SK-N-SH (cell line): ENCODE results near the gene VWF. TPM values are rescaled to one million over a fixed set of nuclear protein-coding genes. Genes with fewer than 3 reads are reported as not detected.

ENCODE experiments used
- CTCF ChIA-PET: fragments of 300-600, 350-600 bp; formaldehyde crosslinking; extraction: SDS; loops from one replicate; lab custom pipeline; 2021; lab: Yijun Ruan, JAX
- POLR2A ChIA-PET: fragments of 350-600 bp; sonication (Branson Sonifier 250); formaldehyde crosslinking; extraction: SDS; loops from one replicate; lab custom pipeline; 2020; ENCODE audit warnings: antibody characterized with exemption, inconsistent platforms; lab: Yijun Ruan, JAX
- DNase-seq: peaks from one replicate; pipeline ENCODE4 v3.0.0; 2012
- H2AFZ ChIP-seq: fragments of 200-600 bp; sonication (generic); 2 replicates; pipeline ENCODE4 v1.8.1; 2016; ENCODE audit warnings: antibody characterized with exemption, mild to moderate bottlenecking, low read depth
- H3F3A ChIP-seq: fragments of 200-600 bp; sonication (generic); replicated peaks from 2 replicates; pipeline ENCODE3; 2016; ENCODE audit warnings: antibody characterized with exemption, mild to moderate bottlenecking; ENCODE audit not compliant: insufficient read depth
- H3K27ac ChIP-seq, 2 experiments: fragments of 200-500 bp in 1 of 2; fragments of 200-600 bp in 1 of 2; sonication (Bioruptor generic) in 1 of 2; sonication (generic), shearing (Covaris generic) in 1 of 2; 2 replicates each; pipeline versions ENCODE4 v1.5.1 to v1.6.1; 2014 to 2016; ENCODE audit warnings: low read depth in 2 of 2, inconsistent platforms in 1 of 2, low read length in 1 of 2, mild to moderate bottlenecking in 1 of 2, mixed read lengths in 1 of 2
- H3K27me3 ChIP-seq: fragments of 200-600 bp; sonication (generic), shearing (Covaris generic); 2 replicates; pipeline ENCODE4 v1.6.1; 2016; ENCODE audit warnings: mixed run types; ENCODE audit not compliant: insufficient read depth
- H3K36me3 ChIP-seq, 2 experiments: fragments of 200-500 bp in 1 of 2; fragments of 200-600 bp in 1 of 2; sonication (Bioruptor generic) in 1 of 2; sonication (generic) in 1 of 2; replicated peaks in 1 of 2; 2 replicates each; pipeline versions ENCODE3 to v1.5.1; 2014 to 2016; ENCODE audit warnings: low read length in 1 of 2, mild to moderate bottlenecking in 1 of 2; ENCODE audit not compliant: insufficient read depth in 2 of 2, control insufficient read depth in 1 of 2
- H3K4me1 ChIP-seq, 2 experiments: fragments of 200-500 bp in 1 of 2; fragments of 200-600 bp in 1 of 2; sonication (Bioruptor generic) in 1 of 2; sonication (generic), shearing (Covaris generic) in 1 of 2; 2 replicates each; pipeline versions ENCODE4 v1.5.1 to v1.6.1; 2014 to 2016; ENCODE audit warnings: low read depth in 1 of 2, low read length in 1 of 2, mixed run types in 1 of 2; ENCODE audit not compliant: insufficient read depth in 2 of 2, control insufficient read depth in 1 of 2
- H3K4me2 ChIP-seq: fragments of 200-600 bp; sonication (generic), shearing (Covaris generic); 2 replicates; pipeline ENCODE4 v1.6.1; 2017; ENCODE audit warnings: mixed run types
- H3K4me3 ChIP-seq, 2 experiments: fragments of 200-500 bp in 1 of 2; fragments of 200-600 bp in 1 of 2; sonication (Bioruptor generic) in 1 of 2; sonication (generic), shearing (Covaris generic) in 1 of 2; 2 replicates each; pipeline versions ENCODE4 v1.5.1 to v1.8.1; 2014 to 2016; ENCODE audit warnings: low read depth in 2 of 2, inconsistent platforms in 1 of 2, low read length in 1 of 2, mild to moderate bottlenecking in 1 of 2, mixed read lengths in 1 of 2, moderate library complexity in 1 of 2
- H3K79me2 ChIP-seq: fragments of 200-600 bp; sonication (generic); 2 replicates; pipeline ENCODE4 v1.8.1; 2017; ENCODE audit warnings: mild to moderate bottlenecking; ENCODE audit not compliant: insufficient read depth
- H3K9ac ChIP-seq: fragments of 200-600 bp; sonication (generic); 2 replicates; pipeline ENCODE4 v1.6.1; 2017; ENCODE audit warnings: mixed run types
- H3K9me2 ChIP-seq: fragments of 200-600 bp; sonication (generic); 2 replicates; pipeline ENCODE4 v1.6.1; 2017; ENCODE audit warnings: mixed run types
- H3K9me3 ChIP-seq: fragments of 200-600 bp; sonication (generic); 2 replicates; pipeline ENCODE4 v1.6.1; 2017; ENCODE audit warnings: mixed run types, mild to moderate bottlenecking, moderate library complexity
- H4K20me1 ChIP-seq: fragments of 200-600 bp; sonication (generic); 2 replicates; pipeline ENCODE4 v1.6.1; 2017; ENCODE audit warnings: mild to moderate bottlenecking, mixed run types; ENCODE audit not compliant: insufficient read depth
- CHD2 ChIP-seq: fragments of 150-350 bp; IDR thresholded peaks from 2 replicates; pipeline ENCODE4 v1.6.1; 2018; ENCODE audit warnings: low read length; ENCODE audit not compliant: partially characterized antibody
- ELF1 ChIP-seq: IDR thresholded peaks from 2 replicates; pipeline ENCODE4 v1.4.0; 2012
- FOXJ3 ChIP-seq: sonication (generic); formaldehyde crosslinking; IDR thresholded peaks from 2 replicates; pipeline ENCODE4 v1.5.1; 2020; ENCODE audit warnings: mild to moderate bottlenecking, missing genetic modification reagents
- FOXM1 ChIP-seq: IDR thresholded peaks from 2 replicates; pipeline ENCODE4 v1.4.0; 2012; ENCODE audit warnings: low read depth, mild to moderate bottlenecking
- IRF3 ChIP-seq: fragments of 150-350 bp; IDR thresholded peaks from 2 replicates; pipeline ENCODE4 v1.6.1; 2016; ENCODE audit warnings: mild to moderate bottlenecking, low read depth, low read length
- MAX ChIP-seq: IDR thresholded peaks from 2 replicates; pipeline ENCODE4 v1.4.0; 2012; ENCODE audit warnings: low read depth
- MEF2A ChIP-seq: IDR thresholded peaks from 2 replicates; pipeline ENCODE4 v1.4.0; 2012; ENCODE audit warnings: low read depth, borderline replicate concordance
- MXI1 ChIP-seq: IDR thresholded peaks from 2 replicates; pipeline ENCODE4 v1.6.1; 2012; ENCODE audit warnings: mild to moderate bottlenecking, low read depth, low read length, improper control_type of control experiment
- NFIC ChIP-seq: IDR thresholded peaks from 2 replicates; pipeline ENCODE4 v1.4.0; 2012; ENCODE audit warnings: borderline replicate concordance
- NRF1 ChIP-seq: IDR thresholded peaks from 2 replicates; pipeline ENCODE4 v1.6.1; 2012; ENCODE audit warnings: low read depth, mild to moderate bottlenecking, low read length
- POLR2AphosphoS5 ChIP-seq: IDR thresholded peaks from 2 replicates; pipeline ENCODE4 v1.6.1; 2012; ENCODE audit warnings: low read depth, low read length
- RFX5 ChIP-seq: IDR thresholded peaks from 2 replicates; pipeline ENCODE4 v1.6.1; 2012; ENCODE audit warnings: mild to moderate bottlenecking, improper control_type of control experiment, low read length
- RXRA ChIP-seq: IDR thresholded peaks from 2 replicates; pipeline ENCODE4 v1.4.0; 2012; ENCODE audit warnings: low read depth, mild to moderate bottlenecking, borderline replicate concordance
- SIN3A ChIP-seq: IDR thresholded peaks from 2 replicates; pipeline ENCODE4 v1.6.1; 2012; ENCODE audit warnings: low read depth, mild to moderate bottlenecking, low read length, moderate library complexity, borderline replicate concordance
- TAF1 ChIP-seq: IDR thresholded peaks from 2 replicates; pipeline ENCODE4 v1.6.1; 2012; ENCODE audit warnings: low read depth, mild to moderate bottlenecking, low read length, moderate library complexity, borderline replicate concordance
- TCF12 ChIP-seq: IDR thresholded peaks from 2 replicates; pipeline ENCODE4 v1.4.0; 2012
- TEAD4 ChIP-seq: IDR thresholded peaks from 2 replicates; pipeline ENCODE4 v1.4.0; 2012; ENCODE audit warnings: mild to moderate bottlenecking, borderline replicate concordance; ENCODE audit not compliant: insufficient read depth
- YY1 ChIP-seq: IDR thresholded peaks from 2 replicates; pipeline ENCODE4 v1.4.0; 2012; ENCODE audit warnings: low read depth, mild to moderate bottlenecking
- WGBS: methylation state at CpG from one replicate; pipeline ENCODE4 v1.1.6; 2017; ENCODE audit warnings: low lambda C conversion rate; 5-methylcytosine and 5-hydroxymethylcytosine counted together
- polyA plus RNA-seq, 3 experiments: library from polyadenylated mRNA; depleted of rRNA; stranded (reverse); fragments of >200 nt; gene quantifications; 2 replicates each; pipeline ENCODE4 v1.2.3, GENCODE V29; 2012
- TF ChIP-seq, protein P1 (sequence below): fragments of 200-600 bp; sonication (generic); IDR thresholded peaks from 2 replicates; pipeline ENCODE4 v1.6.1; 2017; ENCODE audit warnings: antibody characterized with exemption, mild to moderate bottlenecking, moderate library complexity
- TF ChIP-seq, protein P2 (sequence below): IDR thresholded peaks from 2 replicates; pipeline ENCODE4; 2012

VWF gene
- polyA plus RNA-seq, 1 of the 3 experiments (the other 2 are of a cell fraction) = 0.12 TPM

GRCh38 chr12:5923043-5923605 is 201.3 kb downstream of the VWF start (continued):
- TF ChIP-seq SIN3A = no peak
- no peak for TF ChIP-seq RXRA
- TF ChIP-seq FOXM1 = no peak

- no peak overlapping the region for H3K27ac ChIP-seq
- DNase-seq = no peak
- H3K4me3 ChIP-seq = no peak overlapping the region
- no peak overlapping the region for H3K9ac ChIP-seq
- H3K4me1 ChIP-seq = no peaks in the 10 kb centered on the region
- peaks cover 12% of the 10 kb centered on the region; the same call in 1 of the 2 replicates for H3K27me3 ChIP-seq
- H2AFZ ChIP-seq = no peak overlapping the region
- WGBS = 8% methylated on average over 12 of the region's 15 CpGs
- H3K4me2 ChIP-seq = no peak overlapping the region
- ChIA-PET CTCF (no interaction called here), POLR2A (no interaction called here)
- no peaks in the 10 kb centered on the region for H4K20me1 ChIP-seq
- no peaks in the 10 kb centered on the region for H3K36me3 ChIP-seq
- H3K79me2 ChIP-seq = no peaks in the 10 kb centered on the region
- no peaks in the 10 kb centered on the region for H3F3A ChIP-seq
- no peaks in the 10 kb centered on the region for H3K9me3 ChIP-seq
- TF ChIP-seq FOXM1 (no peak), FOXJ3 (CRISPR knock-in tag) (no peak), IRF3 (no peak), YY1 (no peak), MEF2A (no peak), MXI1 (no peak), ELF1 (no peak), CHD2 (no peak), TAF1 (no peak), NFIC (no peak), NRF1 (no peak), MAX (no peak), RFX5 (no peak), POLR2AphosphoS5 (no peak), TCF12 (no peak), TEAD4 (no peak)
- TF ChIP-seq, protein P1, sequence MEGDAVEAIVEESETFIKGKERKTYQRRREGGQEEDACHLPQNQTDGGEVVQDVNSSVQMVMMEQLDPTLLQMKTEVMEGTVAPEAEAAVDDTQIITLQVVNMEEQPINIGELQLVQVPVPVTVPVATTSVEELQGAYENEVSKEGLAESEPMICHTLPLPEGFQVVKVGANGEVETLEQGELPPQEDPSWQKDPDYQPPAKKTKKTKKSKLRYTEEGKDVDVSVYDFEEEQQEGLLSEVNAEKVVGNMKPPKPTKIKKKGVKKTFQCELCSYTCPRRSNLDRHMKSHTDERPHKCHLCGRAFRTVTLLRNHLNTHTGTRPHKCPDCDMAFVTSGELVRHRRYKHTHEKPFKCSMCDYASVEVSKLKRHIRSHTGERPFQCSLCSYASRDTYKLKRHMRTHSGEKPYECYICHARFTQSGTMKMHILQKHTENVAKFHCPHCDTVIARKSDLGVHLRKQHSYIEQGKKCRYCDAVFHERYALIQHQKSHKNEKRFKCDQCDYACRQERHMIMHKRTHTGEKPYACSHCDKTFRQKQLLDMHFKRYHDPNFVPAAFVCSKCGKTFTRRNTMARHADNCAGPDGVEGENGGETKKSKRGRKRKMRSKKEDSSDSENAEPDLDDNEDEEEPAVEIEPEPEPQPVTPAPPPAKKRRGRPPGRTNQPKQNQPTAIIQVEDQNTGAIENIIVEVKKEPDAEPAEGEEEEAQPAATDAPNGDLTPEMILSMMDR = no peak
- TF ChIP-seq, protein P2, sequence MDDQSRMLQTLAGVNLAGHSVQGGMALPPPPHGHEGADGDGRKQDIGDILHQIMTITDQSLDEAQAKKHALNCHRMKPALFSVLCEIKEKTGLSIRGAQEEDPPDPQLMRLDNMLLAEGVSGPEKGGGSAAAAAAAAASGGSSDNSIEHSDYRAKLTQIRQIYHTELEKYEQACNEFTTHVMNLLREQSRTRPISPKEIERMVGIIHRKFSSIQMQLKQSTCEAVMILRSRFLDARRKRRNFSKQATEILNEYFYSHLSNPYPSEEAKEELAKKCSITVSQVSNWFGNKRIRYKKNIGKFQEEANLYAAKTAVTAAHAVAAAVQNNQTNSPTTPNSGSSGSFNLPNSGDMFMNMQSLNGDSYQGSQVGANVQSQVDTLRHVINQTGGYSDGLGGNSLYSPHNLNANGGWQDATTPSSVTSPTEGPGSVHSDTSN = no peak
- H3K9me2 ChIP-seq = no peaks in the 10 kb centered on the region
Measured at GRCh38 chr12:5921966-5922899, 202.2 kb downstream of the VWF start.
